GM18502 (cell line): ENCODE results near the gene ENO2.
"Not testable (repeated sequence)": the region's sequence is repeated elsewhere in the genome, so short reads cannot be mapped to it uniquely, and the experiment has no call there.

Experiments used
- ATAC-seq: cut with Tn5 transposase; IDR thresholded peaks from one replicate; pipeline ENCODE4 v1.9.1; 2021; ENCODE audit warnings: mild to moderate bottlenecking; ENCODE audit not compliant: unreplicated experiment, poor library complexity

Gene ENO2

DNA sequence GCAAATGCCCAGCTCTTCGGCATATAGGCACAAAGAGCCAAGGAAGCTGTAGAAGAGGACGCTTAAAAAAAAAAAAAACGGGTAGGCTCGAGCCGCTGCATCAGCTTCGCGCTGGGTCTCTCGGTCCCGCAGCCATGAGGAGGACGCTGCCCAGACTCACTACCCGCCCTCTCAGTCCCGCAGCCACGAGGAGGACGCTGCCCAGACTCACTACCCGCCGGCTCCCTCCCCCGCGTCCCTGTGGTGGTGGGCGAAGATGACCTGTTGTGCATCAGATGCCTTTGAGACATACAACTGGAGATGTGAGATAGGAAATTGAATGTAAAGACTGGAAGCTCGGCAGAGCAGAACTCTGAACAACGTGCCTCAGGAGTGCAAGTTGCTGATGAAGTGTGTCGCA, 29.8 kb upstream of the ENO2 start:
- no peak for ATAC-seq

DNA sequence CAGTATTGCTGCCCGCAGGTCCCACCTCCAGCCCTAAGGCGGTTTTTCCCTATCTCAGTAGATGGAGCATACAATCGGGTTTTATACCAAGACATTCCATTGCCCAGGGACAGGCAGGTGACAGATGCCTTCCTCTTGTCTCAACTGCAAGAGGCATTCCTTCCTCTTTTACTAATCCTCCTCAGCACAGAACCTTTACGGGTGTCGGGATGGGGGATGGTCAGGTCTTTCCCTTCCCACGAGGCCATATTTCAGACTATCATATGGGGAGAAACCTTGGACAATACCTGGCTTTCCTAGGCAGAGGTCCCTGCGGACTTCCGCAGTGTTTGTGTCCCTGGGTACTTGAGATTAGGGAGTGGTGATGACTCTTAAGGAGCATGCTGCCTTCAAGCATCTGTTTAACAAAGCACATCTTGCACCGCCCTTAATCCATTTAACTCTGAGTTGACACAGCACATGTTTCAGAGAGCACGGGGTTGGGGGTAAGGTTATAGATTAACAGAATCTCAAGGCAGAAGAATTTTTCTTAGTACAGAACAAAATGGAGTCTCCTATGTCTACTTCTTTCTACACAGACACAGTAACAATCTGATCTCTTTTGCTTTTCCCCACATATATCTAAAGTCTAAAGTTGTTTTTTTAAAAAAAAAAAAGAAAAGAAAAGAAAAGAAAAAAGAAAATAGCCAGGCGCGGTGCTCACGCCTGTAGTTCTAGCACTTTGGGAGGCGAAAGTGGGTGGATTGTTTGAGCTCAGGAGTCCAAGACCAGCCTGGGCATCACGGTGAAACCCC, 28.0 kb upstream of the ENO2 start:
- ATAC-seq, result not testable (repeated sequence)

DNA sequence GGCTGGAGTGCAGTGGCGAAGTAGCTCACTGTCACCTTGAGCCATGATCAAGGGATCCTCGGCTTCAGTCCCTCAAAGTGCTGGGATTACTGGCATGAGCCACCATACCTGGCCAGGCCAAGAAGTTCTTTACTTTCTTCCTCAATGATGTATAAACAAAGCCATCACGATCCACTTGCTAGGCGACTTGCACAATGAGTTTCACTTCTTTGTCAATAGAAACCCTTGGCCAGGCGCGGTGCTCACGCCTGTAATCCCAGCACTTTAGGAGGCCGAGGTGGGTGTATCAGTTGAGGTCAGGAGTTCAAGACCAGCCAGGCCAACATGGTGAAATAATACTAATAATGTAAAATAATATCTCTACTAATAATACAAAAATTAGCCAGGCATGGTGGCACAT, 26.9 kb upstream of the ENO2 start:
- no peak for ATAC-seq

DNA sequence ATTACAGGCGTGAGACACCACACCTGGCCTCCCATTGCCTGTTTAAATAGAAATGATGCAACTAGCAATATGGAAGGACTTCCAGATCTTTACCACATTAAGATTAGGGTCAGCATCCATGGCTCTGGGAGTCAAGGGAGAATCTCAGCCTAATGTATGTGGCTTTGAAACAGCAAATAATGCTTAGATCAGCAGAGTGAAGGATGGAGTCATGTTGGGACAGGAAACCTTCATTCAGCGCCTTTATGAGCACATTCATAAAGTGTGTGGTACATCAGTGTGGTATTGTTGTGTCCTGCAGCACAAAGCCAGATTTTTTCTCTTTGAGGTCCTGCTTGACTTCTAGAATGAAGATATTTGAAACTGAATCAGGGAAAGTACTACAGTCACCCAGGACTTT, 26.0 kb upstream of the ENO2 start:
- no peak for ATAC-seq

DNA sequence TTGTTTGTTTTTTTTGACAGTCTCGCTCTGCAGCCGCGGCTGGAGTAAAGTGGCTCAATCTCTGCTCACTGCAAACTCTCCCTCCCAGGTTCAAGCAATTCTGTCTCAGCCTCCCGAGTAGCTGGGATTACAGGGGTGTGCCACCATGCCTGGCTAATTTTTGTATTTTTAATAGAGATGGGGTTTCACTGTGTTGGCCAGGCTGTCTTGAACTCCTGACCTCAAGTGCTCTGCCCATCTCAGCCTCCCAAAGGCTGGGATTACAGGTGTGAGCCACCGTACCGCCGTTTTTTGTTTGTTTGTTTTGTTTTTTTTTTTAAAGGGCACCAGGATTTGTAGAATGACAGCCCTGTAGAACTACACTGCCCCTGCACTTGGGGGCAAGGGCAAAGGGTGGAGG, 25.6 kb upstream of the ENO2 start:
- ATAC-seq, result not testable (repeated sequence)

DNA sequence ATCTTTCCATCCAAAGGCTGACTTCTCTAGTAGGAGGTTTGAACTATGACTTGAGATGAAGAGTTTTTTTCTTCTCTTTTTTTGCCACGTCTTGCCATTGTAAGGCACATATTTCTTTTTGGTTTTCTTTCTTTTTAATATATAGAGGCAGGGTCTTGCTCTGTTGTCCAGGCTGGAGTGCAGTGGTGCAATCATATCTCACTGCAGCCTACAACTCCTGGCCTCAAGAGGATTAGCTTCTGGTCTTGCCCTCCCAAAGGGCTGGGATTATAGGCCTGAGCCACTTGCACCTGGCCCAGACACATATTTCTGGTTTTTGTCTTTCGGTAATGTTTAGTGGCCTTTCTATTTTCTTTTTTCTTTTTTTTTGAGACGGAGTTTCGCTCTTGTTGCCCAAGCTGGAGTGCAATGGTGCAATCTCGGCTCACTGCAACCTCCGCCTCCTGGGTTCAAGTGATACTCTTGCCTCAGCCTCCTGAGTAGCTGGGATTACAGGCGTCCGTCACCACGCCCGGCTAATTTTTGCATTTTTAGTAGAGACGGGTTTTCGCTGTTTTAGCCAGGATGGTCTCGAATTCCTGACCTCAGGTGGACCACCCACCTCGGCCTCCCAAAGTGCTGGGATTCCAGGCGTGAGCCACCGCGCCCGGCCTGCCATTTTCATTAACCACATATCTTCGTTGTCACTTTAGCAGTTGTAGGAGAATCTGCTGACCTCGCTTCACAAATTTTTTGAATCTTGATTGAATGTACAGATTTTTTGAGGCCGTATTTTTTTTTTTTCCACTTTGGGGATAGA, 24.4 kb upstream of the ENO2 start:
- ATAC-seq, result not testable (repeated sequence)

DNA sequence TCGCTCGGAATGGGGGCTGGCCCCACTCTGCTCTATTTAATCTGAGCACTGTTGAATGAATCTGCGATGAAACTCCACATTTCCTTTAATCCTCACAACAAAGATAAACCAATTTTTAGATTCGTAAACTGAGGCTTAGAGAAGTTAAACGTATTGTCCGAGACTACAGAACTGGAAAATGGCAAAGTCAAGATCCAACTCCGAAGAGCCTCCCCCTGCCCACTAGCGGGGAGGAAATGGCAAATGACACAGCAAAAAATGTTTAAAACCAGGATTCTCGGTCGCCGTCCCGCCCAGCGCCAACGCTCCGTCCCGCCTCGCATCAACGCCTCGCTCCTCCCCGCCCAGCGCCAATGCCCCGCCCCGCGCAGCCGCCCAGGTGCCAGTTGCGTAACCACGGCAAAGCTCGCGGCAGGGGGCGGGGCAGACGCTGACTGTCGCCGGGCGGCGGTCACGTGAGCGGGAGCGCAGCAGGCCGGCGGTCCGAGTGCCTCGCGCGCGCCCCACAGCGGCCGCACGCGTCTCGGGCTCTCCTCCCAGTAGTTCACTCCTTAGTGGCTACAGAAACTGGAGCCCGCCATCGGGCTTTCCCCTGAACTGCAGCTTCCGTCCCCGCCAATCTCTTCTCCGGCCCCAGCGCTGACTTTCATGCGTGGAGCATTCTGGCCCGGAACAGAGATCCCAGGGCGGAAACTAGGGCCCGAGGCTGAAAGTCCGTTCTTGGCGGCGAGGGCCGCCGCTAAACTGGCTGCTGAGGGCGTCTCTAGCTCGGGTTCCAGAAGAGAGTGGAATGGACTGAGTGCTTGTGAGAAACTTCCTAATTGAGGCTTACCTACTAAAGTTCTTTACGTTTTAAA, 23.4 kb upstream of the ENO2 start:
- peak; percentile 92 for ATAC-seq

DNA sequence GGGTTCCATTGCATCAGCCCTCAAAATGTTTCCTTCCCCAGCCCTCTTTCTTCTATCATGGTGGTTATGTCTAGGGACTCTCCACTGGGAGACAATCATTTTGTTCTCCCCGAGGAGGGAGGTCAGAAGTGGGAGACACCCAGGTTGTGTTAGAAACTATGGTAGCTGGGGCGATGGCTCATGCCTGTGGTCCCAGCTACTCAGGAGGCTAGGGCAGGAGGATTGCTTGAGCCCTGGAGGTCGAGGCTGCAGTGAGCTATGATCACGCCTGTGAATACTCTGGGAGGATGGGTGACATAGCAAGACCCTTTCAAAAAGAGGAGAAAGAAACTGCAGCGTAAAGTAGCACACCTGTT, 22.8 kb upstream of the ENO2 start:
- no peak for ATAC-seq

DNA sequence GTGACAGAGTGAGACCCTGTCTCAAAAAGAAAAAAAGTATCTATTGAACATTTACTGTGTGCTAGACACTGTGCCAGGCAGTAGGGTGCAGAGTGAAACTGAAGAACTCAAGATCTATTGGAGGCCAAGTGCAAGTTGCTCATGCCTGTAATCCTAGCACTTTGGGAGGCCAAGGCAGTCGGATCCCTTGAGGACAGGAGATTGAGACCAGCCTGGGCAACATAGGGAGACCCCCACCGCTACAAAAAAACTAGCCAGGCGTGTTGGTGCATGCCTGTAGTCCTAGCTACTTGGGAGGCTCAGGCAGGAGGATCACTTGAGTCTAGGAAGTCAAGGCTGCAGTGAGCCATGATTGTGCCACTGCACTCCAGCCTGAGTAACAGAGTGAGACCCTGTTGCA, 21.7 kb upstream of the ENO2 start:
- not testable (repeated sequence) for ATAC-seq

DNA sequence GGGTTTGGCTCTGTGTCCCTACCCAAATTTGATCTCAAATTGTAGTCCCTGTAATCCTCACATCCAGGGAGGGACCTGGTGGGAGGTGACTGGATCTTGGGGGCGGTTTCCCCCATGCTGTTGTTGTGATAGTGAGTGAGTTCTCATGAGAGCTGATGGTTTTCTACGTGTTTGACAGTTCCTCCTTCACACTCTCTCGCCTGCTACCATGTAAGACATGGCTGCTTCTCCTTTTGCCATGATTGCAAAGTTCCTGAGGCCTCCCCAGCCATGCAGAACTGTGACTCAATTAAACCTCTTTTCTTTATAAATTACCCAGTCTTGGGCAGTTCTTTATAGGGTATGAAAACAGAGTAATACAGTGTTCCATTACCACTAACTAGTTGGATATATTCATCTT, 20.1 kb upstream of the ENO2 start:
- ATAC-seq, result no peak

DNA sequence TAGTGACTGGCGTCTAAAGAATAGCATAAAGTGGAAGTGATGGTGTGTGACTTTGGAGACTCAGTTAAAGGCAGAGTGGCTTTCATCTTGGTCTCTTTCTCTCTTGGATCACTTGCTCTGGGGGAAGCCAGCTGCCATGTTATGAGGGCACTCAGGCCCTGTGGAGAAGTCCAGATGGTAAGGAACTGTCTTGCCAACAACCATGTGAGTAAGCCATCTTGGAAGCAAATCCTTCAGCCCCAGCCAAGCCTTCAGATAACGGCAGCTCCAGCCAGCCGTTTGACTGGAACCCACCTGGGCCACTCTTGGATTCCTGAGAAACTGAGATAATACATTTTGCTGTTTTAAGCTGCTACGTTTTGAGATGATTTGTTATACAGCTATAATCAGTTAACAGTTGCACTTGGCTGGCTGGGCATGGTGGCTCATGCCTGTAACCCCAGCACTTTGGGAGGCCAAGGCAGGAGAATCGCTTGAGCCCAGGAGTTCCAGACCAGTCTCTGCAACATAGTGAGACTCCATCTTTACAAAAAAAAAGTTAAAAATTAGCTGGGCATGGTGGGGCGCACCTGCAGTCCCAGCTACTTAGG, 17.4 kb upstream of the ENO2 start:
- ATAC-seq, result no peak

DNA sequence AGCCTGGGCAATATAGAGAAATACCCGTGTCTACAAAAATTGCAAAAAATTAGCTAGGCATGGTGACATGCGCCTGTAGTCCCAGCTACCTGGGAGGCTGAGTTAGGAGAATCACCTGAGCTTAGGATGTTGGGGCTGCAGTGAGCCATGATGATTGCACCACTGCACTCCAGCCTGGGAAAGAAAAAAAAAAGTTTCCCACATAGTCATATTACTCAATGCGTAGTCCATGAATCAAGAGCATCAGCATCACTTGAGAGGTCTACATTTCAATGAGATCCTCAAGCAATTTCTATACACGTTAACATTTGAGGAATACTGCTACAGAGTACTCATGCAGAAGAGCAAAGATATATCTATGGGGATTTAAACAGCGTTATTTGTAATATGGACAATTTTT, 15.0 kb upstream of the ENO2 start:
- ATAC-seq, result no peak

DNA sequence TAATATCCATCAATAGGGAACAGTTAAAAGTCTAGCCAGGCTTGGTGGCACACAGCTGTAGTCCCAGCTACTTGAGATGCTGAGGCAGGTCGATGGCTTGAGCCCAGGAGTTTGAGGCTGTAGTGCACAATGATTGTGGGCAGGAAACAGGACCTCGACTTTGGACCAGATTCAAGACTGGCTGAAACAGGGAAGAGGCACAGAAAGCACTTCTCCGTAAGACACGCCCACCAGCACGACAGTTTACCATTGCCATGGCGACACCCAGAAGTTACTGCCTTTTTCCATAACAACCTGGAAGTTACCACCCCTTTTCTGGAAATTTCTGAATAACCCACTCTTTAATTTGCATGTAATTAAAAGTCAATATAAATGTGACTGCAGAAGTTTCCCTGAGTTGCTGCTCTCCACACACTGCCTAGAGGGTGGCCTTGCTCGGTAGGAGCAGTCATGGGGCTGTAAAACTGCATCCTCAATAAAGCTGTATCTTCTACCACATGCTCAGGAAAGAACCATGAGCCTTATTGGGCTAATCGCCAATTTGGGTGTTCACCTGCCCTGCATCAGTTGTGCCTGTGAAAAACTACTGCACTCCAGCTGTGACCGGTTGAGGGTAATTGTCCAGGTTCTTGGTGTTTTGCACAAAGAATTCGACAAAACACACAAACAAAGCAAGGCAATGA, 14.4 kb upstream of the ENO2 start:
- no peak for ATAC-seq

DNA sequence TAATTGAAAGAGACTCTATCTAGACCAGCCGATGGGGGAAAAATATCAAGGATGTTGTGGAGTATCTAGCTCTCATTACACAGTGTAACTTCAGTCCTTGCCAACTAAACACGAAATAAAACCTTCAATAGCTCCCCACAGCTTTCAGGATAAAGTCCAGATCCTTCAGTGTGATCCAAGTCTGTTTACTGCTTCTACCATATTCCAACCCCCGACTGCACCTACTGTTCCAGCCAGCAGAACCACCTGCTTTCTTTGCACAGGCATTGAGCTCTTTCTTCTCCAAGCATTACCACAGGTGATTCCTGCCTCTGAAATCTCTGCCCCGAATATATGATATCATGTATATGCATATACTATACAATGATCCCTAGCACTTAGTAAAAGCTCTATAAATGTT, 11.9 kb upstream of the ENO2 start:
- ATAC-seq, result no peak

DNA sequence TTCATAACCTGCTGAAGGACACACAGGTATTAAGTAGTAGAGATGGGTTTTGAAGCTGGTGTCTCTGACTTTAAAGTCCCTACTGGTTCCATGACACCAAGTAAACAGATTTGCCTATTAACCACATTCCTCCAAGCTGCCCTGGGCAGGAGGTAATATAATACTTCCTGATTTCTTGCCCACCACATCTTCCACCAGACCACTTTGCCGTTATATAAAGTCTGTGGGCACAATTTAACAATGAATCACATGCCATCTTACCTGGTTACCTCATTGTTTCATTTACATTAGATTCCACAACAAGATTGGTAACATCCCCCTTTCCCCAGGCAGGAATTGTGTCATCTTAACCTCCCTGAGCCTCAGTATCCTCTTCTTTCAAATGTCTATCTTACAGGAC, 10.7 kb upstream of the ENO2 start:
- no peak for ATAC-seq

DNA sequence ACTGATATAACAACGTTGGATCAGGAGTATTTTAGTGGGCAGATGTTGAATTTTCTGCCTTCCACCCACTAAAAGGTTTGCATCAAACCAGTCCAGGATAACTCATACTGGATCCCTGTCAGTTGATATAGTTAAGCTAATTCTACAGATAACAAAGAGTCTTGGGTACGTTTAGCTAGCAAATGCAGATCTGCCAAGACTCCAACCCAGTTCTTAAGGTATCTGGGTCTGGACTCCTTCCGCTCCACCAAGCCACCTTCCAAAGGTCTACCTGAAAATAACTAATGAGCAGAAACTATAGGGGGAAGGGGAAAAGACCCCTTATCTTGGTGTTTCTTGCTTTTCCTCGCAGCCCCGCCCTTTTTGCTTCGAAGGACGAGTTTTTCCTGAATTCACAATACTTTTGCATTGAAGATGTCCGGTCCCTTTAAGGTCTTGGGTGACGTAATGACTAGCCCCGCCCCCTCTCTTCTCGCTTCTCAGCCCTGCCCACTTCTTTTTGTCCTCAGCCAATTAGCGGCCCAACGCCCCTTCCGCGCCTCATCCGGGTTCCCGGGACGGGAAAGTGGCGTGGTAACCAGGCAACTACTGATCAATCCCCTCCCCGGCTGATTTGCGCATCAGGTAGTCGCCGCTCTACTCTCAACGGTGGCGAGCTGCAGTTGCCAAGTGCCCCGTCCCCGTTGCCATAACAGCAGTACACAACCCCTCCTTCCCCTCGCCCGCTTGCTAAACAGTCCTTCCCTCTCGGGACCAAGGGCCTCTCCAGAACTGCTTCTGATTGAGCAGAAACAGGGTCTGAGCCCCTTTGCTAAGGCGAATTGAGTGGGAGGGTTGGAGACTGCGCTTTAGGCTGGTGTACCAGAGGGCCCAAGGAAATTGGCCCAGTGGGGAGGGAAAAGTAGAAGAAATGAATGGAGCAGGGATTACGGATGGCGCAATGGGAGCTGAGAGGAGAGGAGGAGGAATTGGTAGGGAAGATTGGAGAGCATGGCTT, 9.8 kb upstream of the ENO2 start, which contains the start of gene LRRC23:
TSS of gene LRRC23 (plus strand) at position 543 of the 997 bp plus-strand sequence. CDS start 812 bp downstream, outside the sequence.
- ATAC-seq, result peak; percentile 95

DNA sequence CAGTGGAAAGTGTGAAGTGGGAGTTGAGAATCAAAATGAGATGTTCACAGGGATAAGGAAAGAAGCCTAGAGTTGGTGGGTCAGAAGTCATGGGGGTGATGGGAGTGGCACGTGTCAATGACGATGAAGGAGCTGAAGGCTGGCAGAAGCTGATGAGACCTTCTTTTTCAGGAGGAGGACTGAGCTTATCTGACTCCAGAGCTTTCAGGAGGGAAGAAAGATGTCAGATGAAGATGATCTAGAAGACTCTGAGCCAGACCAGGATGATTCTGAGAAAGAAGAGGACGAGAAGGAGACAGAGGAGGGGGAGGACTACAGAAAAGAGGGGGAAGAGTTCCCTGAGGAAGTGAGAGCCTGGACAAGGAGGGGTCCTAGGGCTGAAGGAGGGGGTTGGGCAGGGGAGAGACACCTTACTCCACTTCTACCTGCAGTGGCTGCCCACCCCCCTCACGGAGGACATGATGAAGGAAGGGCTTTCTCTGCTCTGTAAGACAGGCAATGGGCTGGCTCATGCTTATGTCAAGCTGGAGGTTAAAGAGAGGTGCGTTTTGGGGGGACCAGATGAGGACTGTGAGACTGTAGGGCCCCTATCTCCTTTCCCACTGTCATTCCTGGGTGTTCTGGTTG, 8.9 kb upstream of the ENO2 start:
- no peak for ATAC-seq

DNA sequence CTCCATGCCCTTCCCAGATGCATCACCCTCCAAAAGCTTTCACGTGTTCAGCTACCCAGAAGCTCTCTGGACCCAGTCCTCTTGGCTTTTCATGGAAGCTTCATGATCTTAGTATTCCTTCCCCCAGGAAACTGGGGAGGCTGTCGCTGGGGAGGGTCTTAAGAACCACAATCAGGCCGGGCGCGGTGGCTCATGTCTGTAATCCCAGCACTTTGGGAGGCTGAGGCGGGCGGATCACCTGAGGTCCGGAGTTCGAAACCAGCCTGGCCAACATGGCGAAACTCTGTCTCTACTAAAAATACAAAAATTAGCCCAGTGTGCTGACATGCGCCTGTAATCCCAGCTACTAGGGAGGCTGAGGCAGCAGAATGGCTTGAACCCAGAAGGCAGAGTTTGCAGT, 6.2 kb upstream of the ENO2 start:
- not testable (repeated sequence) for ATAC-seq
